Endothelial cell of umbilical vein (primary cell): ENCODE results near the gene LARGE1.

Experiments used
- POLR2A ChIP-seq: IDR thresholded peaks from 2 replicates; pipeline ENCODE4 v1.6.1; 2012; ENCODE audit warnings: low read depth, mild to moderate bottlenecking, control low read depth, low read length
- TF ChIP-seq, protein P1 (sequence below), 2 donors: IDR thresholded peaks; 1 replicate in 1 of 2; 2 replicates in 1 of 2; pipeline ENCODE4 v1.5.1; 2011; ENCODE audit warnings: low read length in 2 of 2, mild to moderate bottlenecking in 2 of 2, moderate library complexity in 2 of 2, control low read depth in 1 of 2, inconsistent platforms in 1 of 2, low read depth in 1 of 2; ENCODE audit not compliant: insufficient read depth in 1 of 2; ENCODE audit errors: extremely low read depth in 1 of 2

DNA sequence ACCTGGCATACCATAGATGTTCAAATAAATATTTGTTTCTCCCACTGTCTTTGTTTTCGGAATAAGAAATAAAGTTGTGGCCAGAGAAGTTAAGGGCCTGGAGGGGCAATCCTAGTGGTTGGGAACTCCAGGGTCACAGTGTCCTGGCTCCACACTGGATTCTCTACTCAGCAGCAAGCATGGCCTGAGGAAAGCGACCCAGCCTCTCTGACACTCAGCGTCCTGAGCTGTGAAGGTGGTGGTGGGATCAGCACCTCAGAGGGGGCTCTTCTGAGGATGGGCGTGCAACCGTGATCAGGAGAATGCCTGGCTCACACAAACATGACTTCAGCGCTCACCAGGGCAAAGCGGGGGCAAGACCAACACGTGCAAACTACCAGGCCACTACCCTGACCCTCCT, 59.9 kb downstream of the LARGE1 start:
- TF ChIP-seq, protein P1, sequence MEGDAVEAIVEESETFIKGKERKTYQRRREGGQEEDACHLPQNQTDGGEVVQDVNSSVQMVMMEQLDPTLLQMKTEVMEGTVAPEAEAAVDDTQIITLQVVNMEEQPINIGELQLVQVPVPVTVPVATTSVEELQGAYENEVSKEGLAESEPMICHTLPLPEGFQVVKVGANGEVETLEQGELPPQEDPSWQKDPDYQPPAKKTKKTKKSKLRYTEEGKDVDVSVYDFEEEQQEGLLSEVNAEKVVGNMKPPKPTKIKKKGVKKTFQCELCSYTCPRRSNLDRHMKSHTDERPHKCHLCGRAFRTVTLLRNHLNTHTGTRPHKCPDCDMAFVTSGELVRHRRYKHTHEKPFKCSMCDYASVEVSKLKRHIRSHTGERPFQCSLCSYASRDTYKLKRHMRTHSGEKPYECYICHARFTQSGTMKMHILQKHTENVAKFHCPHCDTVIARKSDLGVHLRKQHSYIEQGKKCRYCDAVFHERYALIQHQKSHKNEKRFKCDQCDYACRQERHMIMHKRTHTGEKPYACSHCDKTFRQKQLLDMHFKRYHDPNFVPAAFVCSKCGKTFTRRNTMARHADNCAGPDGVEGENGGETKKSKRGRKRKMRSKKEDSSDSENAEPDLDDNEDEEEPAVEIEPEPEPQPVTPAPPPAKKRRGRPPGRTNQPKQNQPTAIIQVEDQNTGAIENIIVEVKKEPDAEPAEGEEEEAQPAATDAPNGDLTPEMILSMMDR (IDR thresholded peaks at IDR 0.05; ENCODE audit: extremely low read depth in 1 of 2, insufficient read depth in 1 of 2, low read depth in 1 of 2, low read length in 2 of 2): no peak
- TF ChIP-seq POLR2A: no peak
